Stimulated activated CD4-positive, alpha-beta T cell treated with anti-CD3 and anti-CD28 coated beads, Interleukin-2, amount 100 ng/mL, for 48 hours (primary cell): Measurements from ENCODE around the gene LGI4.

Source experiments
- DNase-seq, 2 donors: peaks; one replicate each; pipeline ENCODE4 v3.0.0-alpha.2; 2020

Gene LGI4

GRCh38 chr19:35134601-35135242, at the start of gene LGI4:
LGI4 (minus strand) TSS chr19:35135059; CDS start chr19:35134680, 379 bp downstream.
- no peak for DNase-seq

- no peak for DNase-seq
Measured at GRCh38 chr19:35184267-35184666, 49.4 kb upstream of the LGI4 start.

GRCh38 chr19:35181387-35181786, 46.5 kb upstream of the LGI4 start:
- no peak for DNase-seq

- DNase-seq: no peak
Measured at GRCh38 chr19:35179830-35180229, 45.0 kb upstream of the LGI4 start.

- DNase-seq: no peak
Measured at GRCh38 chr19:35178701-35179100, 43.8 kb upstream of the LGI4 start.

GRCh38 chr19:35177377-35178274, 42.8 kb upstream of the LGI4 start:
- DNase-seq: no peak

- no peak for DNase-seq
Measured at GRCh38 chr19:35176181-35176570, 41.3 kb upstream of the LGI4 start.

- no peak for DNase-seq
Measured at GRCh38 chr19:35174226-35174625, 39.4 kb upstream of the LGI4 start.

- no peak for DNase-seq
Measured at GRCh38 chr19:35171730-35172129, 36.9 kb upstream of the LGI4 start.

GRCh38 chr19:35170359-35171061, 35.7 kb upstream of the LGI4 start:
- DNase-seq: no peak

- DNase-seq: no peak
Measured at GRCh38 chr19:35169221-35169995, 34.5 kb upstream of the LGI4 start.

- no peak for DNase-seq
Measured at GRCh38 chr19:35168196-35168595, 33.3 kb upstream of the LGI4 start.

GRCh38 chr19:35167251-35168119, 32.6 kb upstream of the LGI4 start:
- DNase-seq: no peak

GRCh38 chr19:35166100-35167063, 31.5 kb upstream of the LGI4 start:
- no peak for DNase-seq

- DNase-seq: no peak
Measured at GRCh38 chr19:35165200-35166058, 30.6 kb upstream of the LGI4 start.

GRCh38 chr19:35164418-35164817, 29.6 kb upstream of the LGI4 start:
- DNase-seq: no peak

GRCh38 chr19:35162471-35163326, 27.8 kb upstream of the LGI4 start:
- DNase-seq: no peak

GRCh38 chr19:35161434-35161743, 26.5 kb upstream of the LGI4 start:
- DNase-seq: no peak
